ENCODE measurements around the gene KRT81. TPM values are rescaled to one million over a fixed set of nuclear protein-coding genes. Genes with fewer than 3 reads are reported as not detected.
"Not testable (repeated sequence)": the region's sequence is repeated elsewhere in the genome, so short reads cannot be mapped to it uniquely, and the experiment has no call there.

KRT81 gene
- polyA plus RNA-seq, 1 experiment = 2.3 TPM

DNA sequence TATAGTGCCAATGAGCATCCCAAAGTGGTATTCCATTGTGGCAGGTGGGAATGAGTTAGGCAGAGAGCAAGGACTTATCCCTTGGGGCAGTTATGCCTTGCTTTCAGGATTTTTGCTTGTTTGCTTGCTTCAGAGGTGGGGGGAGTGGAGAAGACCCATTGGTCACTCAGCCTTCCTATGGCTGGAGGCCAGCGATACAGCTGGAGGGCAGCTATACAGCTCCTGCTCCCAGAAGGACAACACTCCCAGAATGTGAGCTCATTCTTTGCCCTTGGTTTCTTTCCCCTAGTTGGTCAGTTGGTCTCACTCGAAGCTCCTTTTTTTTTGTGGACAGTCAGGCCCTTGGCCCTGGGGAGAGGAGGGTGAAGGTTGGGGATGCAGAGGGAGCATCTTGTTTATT, 15.4 kb upstream of the KRT81 start:
- ChIA-PET POLR2A (no interaction called here), CTCF (interaction anchor here (0.7 to 2.9 kb wide), 5 partner anchors 14 to 150 kb away, joined by 3 to 27 read pairs (median 4); partner anchors contain the start of gene KRT83)
- Histone ChIP-seq H3K4me3 (ENCODE audit: low read depth, low read length) (no peak overlapping the region), H3K27ac (ENCODE audit: low read depth, low read length) (no peak overlapping the region), H3K27me3 (ENCODE audit: control insufficient read depth, insufficient read depth, low read length) (peaks cover 40% of the 10 kb centered on the region), H3K9me3 (ENCODE audit: control insufficient read depth, insufficient read depth, low read length) (no peaks in the 10 kb centered on the region; the same call in 1 of the 2 replicates)
- no peak for DNase-seq (ENCODE audit: low read depth, low spot score)
- TF ChIP-seq, protein P1, sequence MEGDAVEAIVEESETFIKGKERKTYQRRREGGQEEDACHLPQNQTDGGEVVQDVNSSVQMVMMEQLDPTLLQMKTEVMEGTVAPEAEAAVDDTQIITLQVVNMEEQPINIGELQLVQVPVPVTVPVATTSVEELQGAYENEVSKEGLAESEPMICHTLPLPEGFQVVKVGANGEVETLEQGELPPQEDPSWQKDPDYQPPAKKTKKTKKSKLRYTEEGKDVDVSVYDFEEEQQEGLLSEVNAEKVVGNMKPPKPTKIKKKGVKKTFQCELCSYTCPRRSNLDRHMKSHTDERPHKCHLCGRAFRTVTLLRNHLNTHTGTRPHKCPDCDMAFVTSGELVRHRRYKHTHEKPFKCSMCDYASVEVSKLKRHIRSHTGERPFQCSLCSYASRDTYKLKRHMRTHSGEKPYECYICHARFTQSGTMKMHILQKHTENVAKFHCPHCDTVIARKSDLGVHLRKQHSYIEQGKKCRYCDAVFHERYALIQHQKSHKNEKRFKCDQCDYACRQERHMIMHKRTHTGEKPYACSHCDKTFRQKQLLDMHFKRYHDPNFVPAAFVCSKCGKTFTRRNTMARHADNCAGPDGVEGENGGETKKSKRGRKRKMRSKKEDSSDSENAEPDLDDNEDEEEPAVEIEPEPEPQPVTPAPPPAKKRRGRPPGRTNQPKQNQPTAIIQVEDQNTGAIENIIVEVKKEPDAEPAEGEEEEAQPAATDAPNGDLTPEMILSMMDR (IDR thresholded peaks at IDR 0.05; ENCODE audit: low read depth, low read length) = no peak

DNA sequence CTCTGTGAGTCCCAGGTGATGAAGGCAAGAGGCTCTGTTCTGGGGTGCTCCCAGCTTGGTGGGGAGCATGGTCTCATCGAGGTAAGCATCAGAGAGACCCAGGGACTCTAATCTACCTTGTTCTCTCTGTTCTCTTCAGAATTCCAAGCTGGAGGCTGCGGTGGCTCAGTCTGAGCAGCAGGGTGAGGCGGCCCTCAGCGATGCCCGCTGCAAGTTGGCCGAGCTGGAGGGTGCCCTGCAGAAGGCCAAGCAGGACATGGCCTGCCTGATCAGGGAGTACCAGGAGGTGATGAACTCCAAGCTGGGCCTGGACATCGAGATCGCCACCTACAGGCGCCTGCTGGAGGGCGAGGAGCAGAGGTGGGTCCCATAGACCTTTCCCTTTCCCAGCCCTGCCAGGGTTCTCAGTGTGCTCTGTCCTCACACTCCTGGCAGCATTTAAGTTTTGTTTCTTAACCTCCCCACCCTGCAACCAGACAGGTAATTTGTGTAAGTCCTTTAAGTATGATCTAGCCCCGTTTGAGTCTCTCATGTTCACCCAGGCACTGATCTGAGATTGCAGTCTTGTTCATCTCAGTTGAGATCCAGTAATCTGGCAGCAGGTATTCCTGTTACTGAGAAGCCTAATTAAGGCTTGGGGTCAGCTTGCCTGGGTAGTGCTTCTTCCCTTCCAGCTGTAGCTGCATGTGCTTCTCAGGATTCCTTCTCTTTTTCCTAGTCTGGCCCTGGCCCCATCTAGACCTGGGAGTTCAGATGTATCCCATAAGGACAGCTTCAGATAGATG, 14.8 kb upstream of the KRT81 start:
- POLR2A ChIA-PET = no interaction called here
- DNase-seq (ENCODE audit: low read depth, low spot score) = no peak

DNA sequence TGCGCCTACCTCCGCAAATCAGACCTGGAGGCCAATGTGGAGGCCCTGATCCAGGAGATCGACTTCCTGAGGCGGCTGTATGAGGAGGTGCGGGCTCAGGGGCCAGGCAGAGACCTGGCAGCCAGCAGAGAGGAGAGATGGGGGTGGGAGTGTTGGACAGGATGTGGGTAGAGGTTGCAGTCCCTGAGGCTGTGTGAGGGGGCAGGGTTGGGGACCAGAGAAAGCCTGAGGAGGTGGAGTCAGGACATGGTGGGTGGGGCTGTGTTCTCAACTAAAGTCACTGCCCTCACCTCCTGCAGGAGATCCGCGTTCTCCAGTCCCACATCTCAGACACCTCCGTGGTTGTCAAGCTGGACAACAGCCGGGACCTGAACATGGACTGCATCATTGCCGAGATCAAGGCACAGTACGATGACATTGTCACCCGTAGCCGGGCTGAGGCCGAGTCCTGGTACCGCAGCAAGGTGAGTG, 13.6 kb upstream of the KRT81 start:
- CTCF ChIA-PET; H3K9me3 ChIP-seq (ENCODE audit: control insufficient read depth, insufficient read depth, low read length); DNase-seq (ENCODE audit: low read depth, low spot score); H3K4me3 ChIP-seq (ENCODE audit: low read depth, low read length); H3K27ac ChIP-seq (ENCODE audit: low read depth, low read length); POLR2A ChIA-PET: not testable (repeated sequence)
- H3K27me3 ChIP-seq (ENCODE audit: control insufficient read depth, insufficient read depth, low read length) = peaks cover 46% of the 10 kb centered on the region

More for the DNA sequence above, 14.8 kb upstream of the KRT81 start:
- CTCF ChIA-PET = interaction anchor here (0.7 to 2.9 kb wide), 5 partner anchors 15 to 149 kb away, joined by 3 to 27 read pairs (median 4); partner anchors contain the start of gene KRT83
- TF ChIP-seq, protein P1 (IDR thresholded peaks at IDR 0.05; ENCODE audit: low read depth, low read length) = peak; percentile 32
- Histone ChIP-seq H3K4me3 (ENCODE audit: low read depth, low read length) (no peak overlapping the region), H3K9me3 (ENCODE audit: control insufficient read depth, insufficient read depth, low read length) (no peaks in the 10 kb centered on the region; the same call in 1 of the 2 replicates), H3K27me3 (ENCODE audit: control insufficient read depth, insufficient read depth, low read length) (peaks cover 42% of the 10 kb centered on the region), H3K27ac (ENCODE audit: low read depth, low read length) (no peak overlapping the region)

DNA sequence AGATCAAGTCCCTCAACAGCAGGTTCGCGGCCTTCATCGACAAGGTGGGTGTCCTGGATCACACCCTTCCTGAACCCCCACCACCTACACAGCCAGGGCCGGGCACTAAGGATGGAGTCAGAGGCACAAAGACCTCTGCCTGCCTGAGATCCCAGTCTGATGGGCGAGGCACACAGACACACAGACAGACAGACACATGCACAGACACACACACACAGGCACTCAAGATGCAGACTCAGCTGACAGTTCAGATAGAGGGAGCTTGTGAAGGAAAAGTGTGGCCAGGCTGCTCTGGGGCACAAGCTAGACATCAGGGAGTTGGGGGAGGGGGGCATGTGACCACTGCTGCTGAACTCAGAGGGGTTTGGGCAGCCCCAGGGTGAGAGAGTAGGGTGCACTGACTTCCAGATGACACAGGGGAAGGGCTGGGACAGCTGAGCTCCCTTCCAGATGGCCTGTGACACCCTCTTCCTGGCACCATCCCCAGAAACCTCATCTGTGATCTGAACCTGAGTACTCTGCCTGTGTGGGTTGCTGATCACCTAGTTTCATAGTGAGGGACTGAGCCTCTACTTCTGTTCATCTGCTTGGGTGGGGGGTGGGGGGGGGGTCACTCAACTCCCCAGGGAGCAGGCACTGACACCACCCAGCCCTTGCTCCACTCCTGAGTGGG, 11.0 kb upstream of the KRT81 start:
- H3K9me3 ChIP-seq (ENCODE audit: control insufficient read depth, insufficient read depth, low read length); POLR2A ChIA-PET; CTCF ChIA-PET; DNase-seq (ENCODE audit: low read depth, low spot score); H3K4me3 ChIP-seq (ENCODE audit: low read depth, low read length); H3K27ac ChIP-seq (ENCODE audit: low read depth, low read length): not testable (repeated sequence)
- H3K27me3 ChIP-seq (ENCODE audit: control insufficient read depth, insufficient read depth, low read length) = peaks cover 24% of the 10 kb centered on the region

DNA sequence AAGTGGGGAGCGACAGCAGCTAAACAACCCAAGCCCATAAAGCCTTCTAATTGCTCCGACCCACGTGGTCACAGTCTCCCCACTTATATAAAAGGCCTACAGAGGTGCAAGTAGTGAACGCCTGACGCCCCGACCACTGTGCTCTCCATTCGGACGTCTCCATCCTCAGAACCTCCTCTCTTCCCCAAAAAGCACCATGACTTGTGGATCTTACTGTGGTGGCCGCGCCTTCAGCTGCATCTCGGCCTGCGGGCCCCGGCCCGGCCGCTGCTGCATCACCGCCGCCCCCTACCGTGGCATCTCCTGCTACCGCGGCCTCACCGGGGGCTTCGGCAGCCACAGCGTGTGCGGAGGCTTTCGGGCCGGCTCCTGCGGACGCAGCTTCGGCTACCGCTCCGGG, 10.4 kb upstream of the KRT81 start:
- H3K4me3 ChIP-seq (ENCODE audit: low read depth, low read length); CTCF ChIA-PET; H3K27ac ChIP-seq (ENCODE audit: low read depth, low read length); DNase-seq (ENCODE audit: low read depth, low spot score); POLR2A ChIA-PET; H3K9me3 ChIP-seq (ENCODE audit: control insufficient read depth, insufficient read depth, low read length): not testable (repeated sequence)
- peaks cover 19% of the 10 kb centered on the region for H3K27me3 ChIP-seq (ENCODE audit: control insufficient read depth, insufficient read depth, low read length)

DNA sequence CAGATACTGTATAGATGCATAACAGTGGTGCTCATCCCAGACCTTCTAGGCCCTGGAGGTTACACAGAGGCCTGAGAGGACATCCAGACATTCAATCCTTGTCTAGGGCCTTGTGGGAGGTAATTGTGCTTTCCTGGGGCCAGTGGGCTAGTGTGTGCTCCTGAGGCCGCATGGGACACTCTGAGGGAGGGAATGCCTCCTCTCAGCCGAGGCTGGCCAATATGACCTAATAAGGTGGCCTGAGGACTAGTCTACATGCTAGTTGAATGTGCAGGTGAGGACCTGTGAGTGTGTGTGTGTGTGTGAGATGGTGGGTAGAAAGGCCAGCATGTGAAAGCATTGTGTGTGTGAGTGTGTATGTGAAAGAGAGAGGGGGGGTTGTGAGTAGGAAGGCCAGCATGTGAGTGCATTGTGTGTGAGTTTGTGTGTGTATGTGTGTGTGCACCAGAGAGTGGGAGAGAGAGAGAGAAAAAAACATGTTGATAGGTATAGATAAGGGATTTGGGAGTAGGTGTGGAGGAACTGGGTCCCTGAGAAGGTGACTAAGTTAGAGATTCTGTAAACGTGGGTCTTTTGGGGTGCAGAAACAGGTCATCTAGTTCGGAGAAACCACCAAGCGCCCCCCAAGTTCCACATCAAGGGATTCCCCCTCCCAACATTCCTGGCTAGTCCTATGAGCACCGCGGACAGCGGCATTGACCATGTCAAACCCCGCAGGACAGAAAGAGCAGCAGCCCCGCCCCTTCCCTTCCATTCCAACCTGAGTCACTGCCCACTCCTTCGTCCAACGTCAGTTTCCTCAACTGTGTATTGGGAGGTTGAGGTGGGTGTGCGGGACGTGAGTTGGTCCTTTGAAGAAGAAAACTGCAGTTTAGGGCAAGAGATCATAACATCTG, 9.7 kb upstream of the KRT81 start:
- H3K9me3 ChIP-seq (ENCODE audit: control insufficient read depth, insufficient read depth, low read length) = no peaks in the 10 kb centered on the region
- peaks cover 12% of the 10 kb centered on the region for H3K27me3 ChIP-seq (ENCODE audit: control insufficient read depth, insufficient read depth, low read length)
- TF ChIP-seq, protein P1 (IDR thresholded peaks at IDR 0.05; ENCODE audit: low read depth, low read length) = no peak
- H3K4me3 ChIP-seq (ENCODE audit: low read depth, low read length) = no peak overlapping the region
- DNase-seq (ENCODE audit: low read depth, low spot score) = no peak
- ChIA-PET POLR2A (no interaction called here), CTCF (no interaction called here)
- H3K27ac ChIP-seq (ENCODE audit: low read depth, low read length) = no peak overlapping the region

All from AG04450 (cell line).